Central memory CD8-positive, alpha-beta T cell (primary cell): ENCODE data around the gene CLEC7A.

ENCODE experiments used
- ATAC-seq: fragments of 150-1000 bp; cut with Tn5 transposase; replicated peaks from 2 replicates; pipeline ENCODE4 v1.10.0; 2022; ENCODE audit warnings: mild to moderate bottlenecking, moderate FRiP score, moderate number of reproducible peaks; ENCODE audit not compliant: poor library complexity, severe bottlenecking; ENCODE audit errors: extremely low read depth
- DNase-seq, 2 donors: peaks; one replicate each; pipeline ENCODE4 v3.0.0; 2021; ENCODE audit warnings: low spot score in 2 of 2
- H3K27ac Mint-ChIP-seq: one replicate; pipeline ENCODE4 v1.8.0; 2022; ENCODE audit warnings: low read depth, mild to moderate bottlenecking, moderate library complexity, mixed read lengths
- H3K27me3 Mint-ChIP-seq: one replicate; pipeline ENCODE4 v1.8.0; 2022; ENCODE audit warnings: mixed read lengths
- H3K36me3 Mint-ChIP-seq: one replicate; pipeline ENCODE4 v1.8.0; 2022; ENCODE audit warnings: mild to moderate bottlenecking, moderate library complexity, mixed read lengths; ENCODE audit not compliant: insufficient read depth
- H3K4me1 Mint-ChIP-seq: one replicate; pipeline ENCODE4 v1.8.0; 2022; ENCODE audit warnings: mixed read lengths
- H3K4me3 Mint-ChIP-seq: one replicate; pipeline ENCODE4 v1.8.0; 2022; ENCODE audit warnings: mild to moderate bottlenecking, moderate library complexity, mixed read lengths
- H3K9me3 Mint-ChIP-seq: one replicate; pipeline ENCODE4 v1.8.0; 2022; ENCODE audit warnings: mixed read lengths

Gene CLEC7A

DNA sequence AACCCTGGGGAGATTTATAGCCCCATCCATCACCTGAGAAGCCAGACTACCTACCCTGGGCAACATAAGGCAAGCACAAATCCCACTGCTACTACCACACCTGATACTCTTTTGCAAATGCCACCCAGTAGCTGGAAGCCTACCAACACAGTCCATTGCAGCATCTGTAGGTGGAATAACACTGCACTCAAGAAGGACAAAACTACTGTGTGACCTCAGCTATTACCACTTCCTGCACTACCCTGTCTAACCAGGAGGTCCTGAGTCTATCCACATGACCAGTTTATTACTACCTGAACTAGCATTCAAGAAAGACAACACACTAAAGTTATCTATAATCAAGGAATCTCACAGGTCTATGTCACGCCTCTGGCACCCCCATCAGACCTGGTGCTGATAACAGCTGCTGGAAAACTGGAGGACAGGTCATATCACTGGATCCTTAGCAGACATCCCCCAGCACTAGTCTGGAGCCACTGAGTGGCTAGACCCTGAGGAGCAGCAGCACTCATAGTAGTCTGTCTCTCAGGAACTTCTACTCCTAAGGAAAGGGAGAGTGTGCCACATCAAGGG is 28.3 kb downstream of the CLEC7A start:
- Mint-ChIP-seq H3K4me1 (no peaks in the 10 kb centered on the region), H3K36me3 (peaks cover 2% of the 10 kb centered on the region), H3K9me3 (no peaks in the 10 kb centered on the region), H3K4me3 (no peak overlapping the region), H3K27me3 (peaks cover 60% of the 10 kb centered on the region), H3K27ac (no peak overlapping the region)
- ATAC-seq (no peak), DNase-seq (no peak)

DNA sequence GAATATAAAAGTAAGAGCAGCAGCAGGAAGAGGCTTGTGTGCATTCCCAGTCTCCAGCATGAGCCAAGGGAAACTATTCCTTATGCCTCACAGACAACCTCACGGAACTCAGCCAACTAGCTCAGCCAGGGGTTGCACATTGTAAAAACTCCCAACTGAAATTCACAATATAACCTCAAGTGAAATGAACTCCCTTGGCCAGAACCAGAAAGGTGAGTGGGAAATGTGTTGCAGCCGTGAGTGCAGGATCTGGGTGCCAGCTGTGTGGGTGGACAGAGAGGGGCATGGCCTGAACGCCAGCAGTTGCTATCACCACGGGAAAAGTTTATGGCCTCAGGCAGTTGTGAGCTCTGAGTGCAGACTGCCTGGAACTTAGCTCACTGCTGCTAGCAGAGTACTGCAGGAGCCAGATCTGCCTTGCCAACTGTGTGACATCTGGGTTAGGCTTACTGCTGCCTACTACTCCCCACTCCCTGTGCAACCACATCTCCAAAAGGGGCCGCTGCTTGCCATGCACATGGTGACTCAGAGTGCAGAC is 28.9 kb downstream of the CLEC7A start:
- Mint-ChIP-seq H3K4me1 (no peaks in the 10 kb centered on the region), H3K27ac (no peak overlapping the region), H3K36me3 (peaks cover 2% of the 10 kb centered on the region), H3K9me3 (no peaks in the 10 kb centered on the region), H3K27me3 (peaks cover 54% of the 10 kb centered on the region), H3K4me3 (no peak overlapping the region)
- ATAC-seq (no peak), DNase-seq (no peak)

DNA sequence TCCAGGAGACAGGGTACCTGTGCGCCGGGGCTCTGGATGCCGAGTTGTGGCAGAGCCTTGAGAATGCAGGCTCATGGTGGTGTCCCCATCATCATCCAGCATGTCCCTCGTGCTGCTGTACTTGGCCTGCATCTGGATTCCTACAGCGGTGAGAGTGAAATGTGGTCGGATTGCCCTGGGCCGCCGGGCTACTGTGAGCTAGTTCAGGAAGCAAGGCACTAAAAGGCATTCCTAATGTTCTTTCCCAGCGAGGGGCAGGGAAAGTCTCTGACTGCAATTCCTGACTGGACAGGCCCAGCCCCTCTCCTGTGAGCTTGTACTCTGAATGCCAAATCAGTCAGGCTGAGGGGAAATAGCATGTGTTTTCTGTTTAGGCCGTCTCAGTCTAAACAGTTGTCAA is 31.2 kb downstream of the CLEC7A start, which contains the start of gene CLEC1A:
Gene CLEC1A (minus strand): TSS at position 195 of the 400 bp plus-strand sequence. CDS start 63 bp downstream, at position 132.
- ATAC-seq (no peak), DNase-seq (no peak)
- Mint-ChIP-seq H3K27ac (no peak within 1 kb of the TSS), H3K4me3 (no peak within 1 kb of the TSS), H3K36me3 (peaks cover 2% of the 10 kb centered on the region), H3K4me1 (no peaks in the 10 kb centered on the region), H3K27me3 (peaks cover 31% of the 10 kb centered on the region), H3K9me3 (no peaks in the 10 kb centered on the region)

DNA sequence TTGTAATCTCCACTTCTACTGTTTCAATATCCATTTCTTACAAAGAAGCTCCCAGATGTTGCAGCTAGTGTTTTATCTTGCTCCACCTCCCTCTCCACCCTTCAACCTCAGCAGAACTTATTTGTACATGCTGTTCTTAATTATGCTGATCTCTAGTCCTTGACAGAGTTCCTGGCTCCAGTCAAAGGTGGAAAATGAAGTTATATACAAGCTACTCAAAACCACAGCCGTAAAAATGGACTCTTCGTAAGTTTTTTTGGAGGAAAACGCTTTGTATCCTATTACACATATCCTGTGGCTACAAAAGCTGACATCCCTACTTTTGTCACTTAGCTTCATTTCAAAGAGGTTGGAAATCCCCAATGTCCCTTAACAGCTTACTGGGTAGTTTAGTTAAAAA is 32.5 kb downstream of the CLEC7A start:
- H3K4me1 Mint-ChIP-seq = no peaks in the 10 kb centered on the region
- no peak for DNase-seq

DNA sequence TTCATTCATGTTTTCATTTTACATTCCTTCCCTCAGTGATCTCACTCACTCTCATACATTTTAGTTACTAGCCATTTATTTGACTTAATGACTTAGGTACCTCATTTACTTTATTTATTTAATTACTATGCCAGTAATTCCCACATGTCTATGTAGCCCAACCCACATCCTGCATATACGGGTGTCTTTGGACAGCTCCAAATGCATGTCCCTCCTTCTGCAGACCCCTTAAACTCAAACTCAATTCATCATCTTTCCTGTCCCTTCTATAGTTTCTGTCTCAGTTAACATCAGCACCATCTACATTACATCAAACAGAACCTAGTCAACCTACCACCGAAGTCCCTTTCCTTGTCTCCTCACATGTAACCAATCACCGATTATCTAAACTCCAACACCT is 34.0 kb downstream of the CLEC7A start:
- Mint-ChIP-seq H3K36me3 (no peaks in the 10 kb centered on the region), H3K4me3 (no peak overlapping the region)

More for the DNA sequence above, 32.5 kb downstream of the CLEC7A start:
- no peak for ATAC-seq
- H3K36me3 Mint-ChIP-seq = peaks cover 2% of the 10 kb centered on the region
- peaks cover 18% of the 10 kb centered on the region for H3K27me3 Mint-ChIP-seq
- no peak overlapping the region for H3K27ac Mint-ChIP-seq
- no peak overlapping the region for H3K4me3 Mint-ChIP-seq
- no peaks in the 10 kb centered on the region for H3K9me3 Mint-ChIP-seq

DNA sequence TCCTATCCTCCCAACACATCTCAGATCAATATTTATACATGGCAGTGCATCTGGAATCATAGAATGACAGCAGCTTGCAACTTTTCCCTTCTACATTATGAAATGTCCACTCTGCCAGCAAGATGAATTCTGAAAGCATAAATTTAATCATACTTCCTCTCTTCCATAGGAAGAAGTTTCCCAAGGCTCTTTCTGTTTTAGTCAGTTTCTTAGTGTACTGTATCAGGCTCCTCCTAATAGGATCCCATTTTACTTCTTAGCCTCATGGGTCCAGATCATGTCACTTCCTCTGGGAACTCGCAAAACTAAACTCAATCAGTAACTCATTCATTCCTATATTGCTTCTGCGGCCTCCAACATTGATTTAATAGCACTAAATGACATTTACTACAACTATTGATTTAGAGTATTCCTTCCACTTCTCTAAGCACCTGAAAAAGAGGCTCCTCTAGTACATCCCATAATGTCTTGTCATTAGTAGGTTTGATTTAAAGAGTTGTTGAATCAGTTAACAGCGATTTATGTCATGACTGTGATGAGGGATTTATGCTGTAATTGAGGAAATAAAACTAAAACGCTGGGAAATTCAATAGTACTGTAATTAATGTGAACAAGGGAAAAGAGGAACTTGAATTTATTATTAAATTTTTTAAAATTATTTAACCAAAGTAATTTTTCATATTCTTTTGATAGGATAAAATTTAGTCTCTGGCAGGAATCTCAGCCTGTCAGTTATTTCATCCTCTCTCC is 35.2 kb downstream of the CLEC7A start:
- ATAC-seq (no peak), DNase-seq (no peak)
- Mint-ChIP-seq H3K36me3 (no peaks in the 10 kb centered on the region), H3K27me3 (peaks cover 5% of the 10 kb centered on the region), H3K4me3 (no peak overlapping the region), H3K9me3 (no peaks in the 10 kb centered on the region), H3K27ac (no peak overlapping the region), H3K4me1 (peaks cover 3% of the 10 kb centered on the region)

More for the DNA sequence above, 34.0 kb downstream of the CLEC7A start:
- ATAC-seq (no peak), DNase-seq (no peak)
- Mint-ChIP-seq H3K27ac (no peak overlapping the region), H3K9me3 (no peaks in the 10 kb centered on the region), H3K4me1 (no peaks in the 10 kb centered on the region), H3K27me3 (peaks cover 2% of the 10 kb centered on the region)

DNA sequence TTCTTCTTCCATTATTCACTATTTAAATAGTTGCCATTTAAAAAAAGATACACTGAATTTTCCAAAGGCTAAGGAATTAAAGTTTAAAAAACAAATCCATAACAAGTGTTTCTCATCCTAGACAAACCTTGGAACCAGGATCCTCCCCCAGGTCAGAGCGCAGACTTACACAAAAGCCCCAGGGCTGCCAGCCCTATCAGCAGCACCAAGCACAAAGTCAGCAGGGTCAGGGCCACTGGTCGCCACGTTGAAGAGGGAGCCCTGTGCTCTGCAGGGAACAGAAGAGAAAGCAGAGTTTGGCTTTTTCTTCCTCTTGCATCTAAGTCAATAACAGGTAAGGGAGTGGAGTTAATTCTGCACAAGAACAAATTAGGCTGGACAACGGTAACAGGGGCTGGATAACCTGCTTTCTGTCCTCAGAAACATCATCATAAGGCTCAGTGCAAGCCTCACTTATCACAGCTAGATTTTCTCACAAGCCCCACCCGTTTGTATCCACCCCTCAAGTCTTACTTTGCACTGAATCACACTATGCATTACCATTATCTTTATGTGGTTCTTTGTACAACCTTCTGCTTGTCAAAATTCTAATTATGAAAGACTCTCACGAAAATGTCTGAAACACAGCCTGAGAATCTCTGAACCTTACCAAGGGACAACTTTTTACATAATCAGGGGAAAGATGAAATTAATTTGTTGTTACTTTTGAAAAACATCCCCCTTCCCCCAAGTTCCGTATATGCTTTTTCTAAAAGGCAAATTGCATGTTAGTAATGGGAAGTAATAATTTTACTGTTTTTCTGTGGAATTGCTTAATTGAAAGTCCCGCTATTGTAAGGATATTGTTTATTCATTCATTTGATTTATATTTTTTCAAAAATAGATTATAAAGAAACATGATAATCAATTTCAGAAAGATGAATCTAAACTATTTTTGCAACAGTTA is 40.8 kb downstream of the CLEC7A start:
- Mint-ChIP-seq H3K27me3 (peaks cover 23% of the 10 kb centered on the region), H3K36me3 (no peaks in the 10 kb centered on the region), H3K4me3 (no peak overlapping the region), H3K9me3 (peaks cover 8% of the 10 kb centered on the region), H3K4me1 (peaks cover 4% of the 10 kb centered on the region), H3K27ac (no peak overlapping the region)
- no peak for DNase-seq
- no peak for ATAC-seq

DNA sequence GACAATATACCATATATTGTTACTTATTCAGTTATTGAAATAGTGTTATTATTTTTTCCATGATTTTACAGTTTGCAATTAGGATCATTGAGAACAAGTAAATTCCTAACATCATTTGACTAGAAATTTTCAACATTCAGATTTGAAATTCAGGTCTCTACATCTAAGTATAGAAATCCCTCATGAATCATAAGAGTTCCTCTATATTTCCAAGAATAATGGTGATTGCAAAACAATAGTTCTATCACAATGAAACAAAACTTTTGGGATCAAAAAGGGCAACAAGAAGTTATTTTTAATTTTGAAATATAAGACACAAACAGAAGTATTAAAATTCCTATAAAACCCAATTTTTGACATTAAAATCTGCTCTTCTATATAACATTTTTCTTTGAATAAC is 42.0 kb downstream of the CLEC7A start:
- ATAC-seq (no peak), DNase-seq (no peak)
- H3K36me3 Mint-ChIP-seq = no peaks in the 10 kb centered on the region
- peaks cover 33% of the 10 kb centered on the region for H3K27me3 Mint-ChIP-seq
- H3K4me3 Mint-ChIP-seq = no peak overlapping the region
- peaks cover 15% of the 10 kb centered on the region for H3K9me3 Mint-ChIP-seq
- peaks cover 4% of the 10 kb centered on the region for H3K4me1 Mint-ChIP-seq
- H3K27ac Mint-ChIP-seq = no peak overlapping the region

DNA sequence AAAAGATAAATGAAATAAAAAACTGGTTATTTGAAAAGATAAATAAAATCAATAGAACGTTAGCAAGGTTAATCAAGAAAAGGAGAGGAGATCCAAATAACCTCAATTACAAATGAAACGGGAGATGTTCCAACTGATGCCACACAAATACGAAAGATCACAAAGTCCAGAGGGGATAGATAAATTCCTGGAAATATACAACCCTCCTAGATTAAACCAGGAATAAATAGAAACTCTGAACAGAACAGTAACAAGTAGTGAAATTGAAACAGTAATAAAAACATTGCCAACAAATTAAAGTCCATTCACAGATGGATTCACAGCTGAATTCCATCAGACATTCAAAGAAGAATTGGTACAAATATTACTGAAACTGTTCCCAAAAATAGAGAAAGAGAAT is 43.6 kb downstream of the CLEC7A start:
- ATAC-seq = no peak
- peaks cover 49% of the 10 kb centered on the region for H3K27me3 Mint-ChIP-seq

DNA sequence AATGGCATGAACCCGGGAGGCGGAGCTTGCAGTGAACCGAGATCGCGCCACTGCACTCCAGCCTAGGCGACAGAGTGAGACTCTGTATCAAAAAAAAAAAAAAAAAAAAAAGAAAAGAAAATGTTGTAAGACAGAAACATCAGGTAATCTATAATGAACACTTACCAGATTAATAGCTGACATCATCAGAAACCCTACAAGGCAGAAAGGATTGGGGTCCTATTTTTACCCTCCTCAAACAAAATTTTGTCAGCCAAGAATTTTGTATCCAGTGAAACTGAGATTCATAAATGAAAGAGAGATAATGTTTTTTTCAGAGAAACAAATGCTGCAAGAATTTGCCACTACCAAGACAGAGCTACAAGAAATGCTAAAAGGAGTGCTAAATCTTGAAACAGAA is 45.3 kb downstream of the CLEC7A start:
- peaks cover under 1% of the 10 kb centered on the region for H3K4me1 Mint-ChIP-seq

More for the DNA sequence above, 43.6 kb downstream of the CLEC7A start:
- Mint-ChIP-seq H3K9me3 (peaks cover 15% of the 10 kb centered on the region), H3K36me3 (no peaks in the 10 kb centered on the region), H3K27ac (no peak overlapping the region), H3K4me3 (no peak overlapping the region), H3K4me1 (peaks cover 4% of the 10 kb centered on the region)
- no peak for DNase-seq

DNA sequence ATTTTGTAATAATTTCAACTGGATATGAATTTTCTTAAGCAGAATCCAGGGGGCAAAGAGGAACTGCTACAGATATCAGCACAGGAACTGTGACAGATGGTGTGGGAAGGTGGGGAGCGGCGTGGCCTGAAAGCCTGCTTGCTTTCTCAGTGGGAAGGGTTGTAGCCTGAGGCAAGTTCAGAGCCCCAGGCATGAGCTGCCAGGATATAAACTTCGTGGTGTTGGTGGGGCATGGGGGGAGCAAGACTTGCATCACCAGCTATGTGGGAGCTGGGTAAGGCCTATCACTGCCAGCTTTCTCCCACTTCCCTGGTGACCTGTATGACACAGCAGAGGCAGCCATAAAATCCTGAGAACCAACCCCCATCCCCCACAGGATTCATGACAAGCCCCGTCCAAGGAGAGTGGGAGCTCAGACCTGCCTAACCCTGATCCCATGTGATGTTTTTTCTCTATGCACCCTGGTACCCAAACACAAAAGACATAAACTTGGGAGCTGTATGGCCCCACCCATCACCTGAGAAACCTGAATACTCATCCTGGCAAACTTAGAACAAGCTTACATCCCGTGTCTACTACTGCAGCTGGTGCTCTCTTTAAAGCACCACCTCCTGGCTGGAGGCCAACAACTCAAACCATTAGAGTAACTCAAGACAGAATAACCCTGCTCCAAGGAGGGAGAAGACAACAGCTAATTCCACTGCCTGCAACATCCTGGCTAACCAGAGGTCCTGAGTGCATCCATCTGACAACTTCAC is 47.7 kb downstream of the CLEC7A start:
- peaks cover 15% of the 10 kb centered on the region for H3K9me3 Mint-ChIP-seq
- no peak for ATAC-seq
- H3K27me3 Mint-ChIP-seq = peaks cover 71% of the 10 kb centered on the region

More for the DNA sequence above, 45.3 kb downstream of the CLEC7A start:
- peaks cover 15% of the 10 kb centered on the region for H3K9me3 Mint-ChIP-seq
- DNase-seq (no peak), ATAC-seq (no peak)
- peaks cover 60% of the 10 kb centered on the region for H3K27me3 Mint-ChIP-seq
- H3K4me3 Mint-ChIP-seq = no peak overlapping the region
- no peak overlapping the region for H3K27ac Mint-ChIP-seq
- H3K36me3 Mint-ChIP-seq = no peaks in the 10 kb centered on the region

DNA sequence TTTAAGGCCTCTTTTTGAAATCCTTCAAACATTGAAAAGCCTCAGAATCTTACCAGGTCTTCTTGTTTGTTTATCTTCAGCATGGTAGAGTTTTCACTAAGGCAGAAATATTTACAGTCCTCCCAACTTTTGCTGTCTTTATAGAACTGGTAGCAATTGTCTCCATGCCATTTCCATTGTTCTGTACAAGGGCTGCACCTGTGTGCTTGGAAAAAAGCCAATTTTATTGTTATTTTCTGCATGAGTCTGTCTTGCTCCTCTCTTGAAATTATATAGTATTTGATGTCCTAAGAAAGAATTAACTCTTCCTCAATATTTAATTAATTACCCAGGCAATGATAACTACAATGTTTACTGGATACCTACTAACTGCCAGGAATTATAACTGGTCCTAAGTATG is 54.5 kb downstream of the CLEC7A start:
- no peak overlapping the region for H3K27ac Mint-ChIP-seq
- no peak overlapping the region for H3K4me3 Mint-ChIP-seq
- no peaks in the 10 kb centered on the region for H3K9me3 Mint-ChIP-seq
- no peaks in the 10 kb centered on the region for H3K36me3 Mint-ChIP-seq
- no peak for ATAC-seq
- no peaks in the 10 kb centered on the region for H3K4me1 Mint-ChIP-seq
- H3K27me3 Mint-ChIP-seq = peaks cover 63% of the 10 kb centered on the region
- no peak for DNase-seq

More for the DNA sequence above, 47.7 kb downstream of the CLEC7A start:
- no peak overlapping the region for H3K27ac Mint-ChIP-seq
- no peaks in the 10 kb centered on the region for H3K4me1 Mint-ChIP-seq
- H3K36me3 Mint-ChIP-seq = no peaks in the 10 kb centered on the region
- DNase-seq = no peak
- H3K4me3 Mint-ChIP-seq = no peak overlapping the region
